ENCODE data around the gene CRTC1.

The CRTC1 gene

DNA sequence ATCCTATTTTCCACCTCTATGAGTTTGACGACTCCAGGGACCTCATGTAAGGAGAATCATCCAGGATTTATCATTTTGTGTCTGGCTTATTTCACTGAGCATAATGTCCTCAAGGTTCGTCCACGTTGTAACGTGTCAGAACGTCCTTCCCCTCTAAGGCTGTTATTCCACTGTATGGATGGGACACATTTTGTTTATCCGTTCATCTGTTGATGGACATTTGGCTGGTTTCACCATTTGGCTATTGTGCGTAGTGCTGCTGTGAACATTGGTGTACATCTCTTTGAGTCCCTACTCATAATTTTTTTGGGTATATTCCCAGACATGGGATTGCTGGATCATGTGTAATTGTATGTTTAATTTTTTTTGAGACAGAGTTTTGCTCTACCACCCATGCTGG lies 21.5 kb downstream of the CRTC1 start:
- in situ Hi-C loops (cut with MboI; ENCODE audit: low pct_unique_long_range_greater_than_20kb, low sequenced_read_pairs, unreplicated experiment) = no loop called here
- DNase-seq (ENCODE audit: low spot score) = no peak
- TF ChIP-seq, protein P1, sequence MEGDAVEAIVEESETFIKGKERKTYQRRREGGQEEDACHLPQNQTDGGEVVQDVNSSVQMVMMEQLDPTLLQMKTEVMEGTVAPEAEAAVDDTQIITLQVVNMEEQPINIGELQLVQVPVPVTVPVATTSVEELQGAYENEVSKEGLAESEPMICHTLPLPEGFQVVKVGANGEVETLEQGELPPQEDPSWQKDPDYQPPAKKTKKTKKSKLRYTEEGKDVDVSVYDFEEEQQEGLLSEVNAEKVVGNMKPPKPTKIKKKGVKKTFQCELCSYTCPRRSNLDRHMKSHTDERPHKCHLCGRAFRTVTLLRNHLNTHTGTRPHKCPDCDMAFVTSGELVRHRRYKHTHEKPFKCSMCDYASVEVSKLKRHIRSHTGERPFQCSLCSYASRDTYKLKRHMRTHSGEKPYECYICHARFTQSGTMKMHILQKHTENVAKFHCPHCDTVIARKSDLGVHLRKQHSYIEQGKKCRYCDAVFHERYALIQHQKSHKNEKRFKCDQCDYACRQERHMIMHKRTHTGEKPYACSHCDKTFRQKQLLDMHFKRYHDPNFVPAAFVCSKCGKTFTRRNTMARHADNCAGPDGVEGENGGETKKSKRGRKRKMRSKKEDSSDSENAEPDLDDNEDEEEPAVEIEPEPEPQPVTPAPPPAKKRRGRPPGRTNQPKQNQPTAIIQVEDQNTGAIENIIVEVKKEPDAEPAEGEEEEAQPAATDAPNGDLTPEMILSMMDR (IDR thresholded peaks at IDR 0.05; ENCODE audit: extremely low read depth, insufficient read depth, missing control alignments) = no peak

DNA sequence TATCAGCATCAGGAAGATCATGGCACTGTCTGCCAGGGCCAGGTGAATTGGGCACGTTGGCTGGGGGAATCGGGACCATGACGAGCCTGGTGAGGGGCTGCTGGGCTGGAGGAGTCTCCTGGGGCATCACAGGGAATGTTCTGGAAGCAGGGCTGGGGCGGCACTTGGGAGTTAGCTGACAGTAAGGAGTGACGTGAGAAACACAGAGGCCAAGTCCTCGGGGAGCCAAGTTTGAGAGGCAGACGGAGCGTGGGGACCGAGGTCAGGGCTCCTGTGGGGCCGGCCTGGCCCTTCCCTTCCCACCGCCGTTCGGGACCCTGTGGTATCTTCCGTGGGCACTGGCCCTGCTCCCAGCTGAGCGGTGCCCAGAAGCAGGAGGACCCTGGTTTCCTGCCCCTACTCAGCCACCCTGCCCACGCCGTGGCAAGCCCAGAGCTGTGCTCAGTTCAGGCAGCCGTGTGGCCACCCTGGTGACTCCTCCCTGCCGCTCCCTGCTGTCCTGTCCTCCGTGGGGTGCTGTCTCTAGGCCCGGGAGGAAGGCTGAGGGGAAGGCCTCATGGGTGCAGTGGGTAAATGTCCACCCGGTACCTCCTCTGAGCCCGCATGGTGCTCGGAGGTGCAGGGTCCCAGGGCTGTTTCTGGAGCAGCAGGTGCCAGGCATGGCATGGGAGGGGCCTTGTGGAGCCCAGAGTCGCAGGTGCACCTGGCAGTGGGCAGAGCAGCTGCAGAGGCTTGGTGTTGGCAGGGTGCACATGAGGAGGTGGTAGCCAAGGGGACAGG lies 25.2 kb downstream of the CRTC1 start:
- DNase-seq (ENCODE audit: low spot score) = no peak

DNA sequence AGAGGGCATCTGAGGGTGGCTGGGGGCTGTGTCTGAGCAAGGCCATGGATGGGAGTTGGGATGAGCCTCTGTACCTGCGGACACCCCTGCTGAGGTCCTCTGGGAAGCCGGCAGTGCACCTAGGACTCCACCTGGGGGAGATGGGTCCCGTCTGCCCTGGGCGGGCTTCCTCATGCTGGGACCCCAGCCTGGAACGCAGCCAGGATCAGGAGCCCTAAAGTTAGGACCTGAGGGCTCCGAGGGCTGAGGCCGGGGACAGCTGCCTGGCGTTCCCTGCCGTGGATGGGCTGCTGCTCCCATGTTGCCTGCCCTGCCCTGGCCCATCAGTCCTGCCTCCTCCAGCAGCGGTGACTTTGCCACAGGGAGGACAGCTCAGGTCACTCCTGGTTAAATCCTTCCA lies 26.1 kb downstream of the CRTC1 start:
- DNase-seq (ENCODE audit: low spot score) = no peak
- TF ChIP-seq, protein P1 (IDR thresholded peaks at IDR 0.05; ENCODE audit: extremely low read depth, insufficient read depth, missing control alignments) = no peak
- in situ Hi-C loops (cut with MboI; ENCODE audit: low pct_unique_long_range_greater_than_20kb, low sequenced_read_pairs, unreplicated experiment) = no loop called here

More for the DNA sequence above, 25.2 kb downstream of the CRTC1 start:
- TF ChIP-seq, protein P1 (IDR thresholded peaks at IDR 0.05; ENCODE audit: extremely low read depth, insufficient read depth, missing control alignments) = no peak
- in situ Hi-C loops (cut with MboI; ENCODE audit: low pct_unique_long_range_greater_than_20kb, low sequenced_read_pairs, unreplicated experiment) = no loop called here

DNA sequence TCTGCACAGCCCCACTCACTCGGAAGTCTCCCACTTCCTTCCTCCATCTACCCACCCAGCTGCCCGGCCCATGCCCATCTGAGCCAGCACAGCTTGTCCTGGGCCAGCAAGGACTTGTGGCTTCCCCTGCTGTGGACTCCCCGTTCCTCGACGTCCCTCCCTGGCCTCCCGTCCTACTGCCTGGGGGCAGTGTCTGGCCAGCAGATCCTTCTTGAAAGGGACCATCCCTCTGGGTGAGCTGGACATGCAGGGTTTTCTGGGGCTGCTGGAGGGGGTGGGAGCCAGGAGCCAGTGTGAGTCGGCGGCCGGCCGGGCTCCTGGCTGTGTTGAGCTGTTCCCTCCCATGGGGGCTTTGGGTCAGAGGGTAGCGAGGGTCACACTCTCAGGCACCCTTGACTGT lies 26.7 kb downstream of the CRTC1 start:
- in situ Hi-C loops (cut with MboI; ENCODE audit: low pct_unique_long_range_greater_than_20kb, low sequenced_read_pairs, unreplicated experiment) = no loop called here
- TF ChIP-seq, protein P1 (IDR thresholded peaks at IDR 0.05; ENCODE audit: extremely low read depth, insufficient read depth, missing control alignments) = no peak
- no peak for DNase-seq (ENCODE audit: low spot score)

DNA sequence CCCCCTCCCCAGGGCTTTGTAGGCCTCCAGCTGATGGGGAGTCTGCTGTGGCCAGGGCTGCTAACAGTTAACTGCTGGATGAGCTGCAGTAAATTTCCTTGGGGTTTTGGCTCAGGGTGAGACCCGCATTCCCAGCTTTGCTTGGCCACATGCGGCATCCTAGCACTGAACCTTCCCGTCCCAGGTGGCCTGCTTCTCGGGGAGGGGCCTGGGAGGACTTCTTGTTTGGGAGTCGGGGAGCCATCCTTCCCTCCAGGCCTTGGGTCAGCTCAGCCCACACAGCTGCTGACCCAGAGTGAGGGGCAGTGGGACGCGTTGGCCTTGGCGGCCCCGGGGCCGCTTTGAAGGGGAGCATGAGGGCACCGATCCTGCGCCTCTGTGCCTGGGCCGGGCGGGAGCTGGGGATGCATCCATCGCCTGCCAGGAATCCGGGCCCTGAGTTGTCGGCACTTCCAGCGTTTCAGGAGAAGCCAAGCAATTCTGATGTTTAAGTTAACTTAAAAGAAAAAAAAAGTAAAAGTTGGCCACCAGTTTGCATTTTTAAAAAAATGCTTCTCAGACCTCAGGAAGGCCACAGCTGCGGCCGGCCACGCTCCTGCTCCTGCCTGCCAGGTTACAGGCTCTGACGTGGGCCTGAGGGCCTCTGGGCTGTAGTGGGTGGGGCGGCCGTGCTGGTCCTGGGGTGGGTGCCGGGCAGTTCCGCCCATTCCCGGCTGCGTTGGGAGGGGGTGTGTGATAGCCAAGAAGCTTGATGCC lies 27.7 kb downstream of the CRTC1 start:
- in situ Hi-C loops (cut with MboI; ENCODE audit: low pct_unique_long_range_greater_than_20kb, low sequenced_read_pairs, unreplicated experiment) = no loop called here
- no peak for DNase-seq (ENCODE audit: low spot score)

DNA sequence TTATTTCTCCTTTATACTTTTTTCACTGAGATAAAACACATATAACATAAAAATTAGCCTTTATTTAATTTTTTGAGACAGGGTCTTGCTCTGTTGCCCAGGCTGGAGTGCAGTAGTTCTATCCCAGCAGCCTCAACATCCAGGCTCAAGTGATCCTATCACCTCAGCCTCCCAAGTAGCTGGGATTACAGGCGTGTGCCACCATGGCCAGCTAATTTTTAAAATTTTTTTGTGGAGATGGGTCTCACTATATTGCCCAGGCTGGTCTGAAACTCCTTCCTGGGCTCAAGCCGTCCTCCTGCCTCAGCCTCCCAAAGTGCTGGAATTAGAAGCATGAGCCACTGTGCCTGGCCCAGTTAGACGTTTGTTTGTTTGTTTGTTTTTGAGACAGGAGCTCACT lies 28.4 kb downstream of the CRTC1 start:
- in situ Hi-C loops (cut with MboI; ENCODE audit: low pct_unique_long_range_greater_than_20kb, low sequenced_read_pairs, unreplicated experiment) = no loop called here
- TF ChIP-seq, protein P1 (IDR thresholded peaks at IDR 0.05; ENCODE audit: extremely low read depth, insufficient read depth, missing control alignments) = no peak
- no peak for DNase-seq (ENCODE audit: low spot score)

More for the DNA sequence above, 27.7 kb downstream of the CRTC1 start:
- TF ChIP-seq, protein P1 (IDR thresholded peaks at IDR 0.05; ENCODE audit: extremely low read depth, insufficient read depth, missing control alignments) = no peak
